Transverse colon (tissue), 4 donors: ENCODE results near the gene BICD1. TPM values are rescaled to one million over a fixed set of nuclear protein-coding genes. Genes with fewer than 3 reads are reported as not detected.

Experiments used
- DNase-seq: peaks from one replicate; pipeline ENCODE4 v3.0.0-alpha.2; 2019
- H3K27ac ChIP-seq, 4 donors: fragments of 200-600 bp; sonication (generic); 2 replicates each; pipeline ENCODE4 v1.5.1; 2016 to 2018; ENCODE audit warnings: inconsistent platforms in 4 of 4
- H3K27me3 ChIP-seq: fragments of 200-600 bp; sonication (generic); 2 replicates; pipeline ENCODE4 v1.5.1; 2017; ENCODE audit warnings: inconsistent platforms
- H3K36me3 ChIP-seq, 4 donors: fragments of 200-600 bp; sonication (generic); 2 replicates each; pipeline ENCODE4 v1.5.1; 2017 to 2019; ENCODE audit warnings: inconsistent platforms in 4 of 4
- H3K4me1 ChIP-seq, 4 donors: fragments of 200-600 bp; sonication (generic); 2 replicates each; pipeline ENCODE4 v1.5.1; 2017 to 2020; ENCODE audit warnings: inconsistent platforms in 4 of 4
- H3K4me3 ChIP-seq, 4 donors: fragments of 200-600 bp; sonication (generic); 1 replicate in 1 of 4; 2 replicates in 3 of 4; pipeline versions ENCODE4 v1.5.1 to v1.6.1; 2017 to 2019; ENCODE audit warnings: inconsistent platforms in 4 of 4
- H3K9me3 ChIP-seq, 2 donors: fragments of 200-600 bp; sonication (generic); 2 replicates each; pipeline ENCODE4 v1.5.1; 2017 to 2019; ENCODE audit warnings: inconsistent platforms in 2 of 2
- EP300 ChIP-seq: sonication (generic); formaldehyde crosslinking; IDR thresholded peaks from one replicate; pipeline ENCODE4 v1.6.1; 2017; ENCODE audit warnings: antibody characterized with exemption, low read depth
- POLR2A ChIP-seq: fragments of 450-650 bp; IDR thresholded peaks from one replicate; pipeline ENCODE4 v1.6.1; 2016; ENCODE audit warnings: antibody characterized with exemption, mild to moderate bottlenecking, moderate library complexity
- POLR2AphosphoS5 ChIP-seq, 3 donors: sonication (generic); formaldehyde crosslinking; IDR thresholded peaks; one replicate each; pipeline ENCODE4 v1.6.1; 2016; ENCODE audit warnings: antibody characterized with exemption in 3 of 3
- WGBS, 2 donors: methylation state at CpG; one replicate each; pipeline ENCODE4 v1.1.5; 2018; ENCODE audit warnings: low coverage in 1 of 2; 5-methylcytosine and 5-hydroxymethylcytosine counted together
- in situ Hi-C, 4 donors: fragments of 200-750 bp; cut with MboI; loops; one replicate each; pipeline versions ENCODE4 v1.15.0 to v1.15.1; 2017; ENCODE audit warnings: low sequenced_read_pairs in 3 of 4, low pct_ligation_motif_present in 1 of 4, low pct_unique_long_range_greater_than_20kb in 1 of 4
- intact Hi-C: fragments of 100-400 bp; cut with DNase I; formaldehyde crosslinking; loops from one replicate; pipeline ENCODE4 v1.15.1; 2023; ENCODE audit warnings: low total_unique reads
- total RNA-seq, 4 donors: library from RNA; depleted of rRNA; stranded (reverse); fragments of >200 nt; gene quantifications; one replicate each; pipeline ENCODE4 v1.1.0, GENCODE V29; 2016
- TF ChIP-seq, protein P1 (sequence below), 5 experiments: fragments of 200-600 bp in 3 of 5; fragments of 450-650 bp in 2 of 5; sonication (generic) in 3 of 5; IDR thresholded peaks; 1 replicate in 2 of 5; 2 replicates in 3 of 5; pipeline ENCODE4 v1.5.1; 2016 to 2017; ENCODE audit warnings: antibody characterized with exemption in 5 of 5, inconsistent platforms in 3 of 5, mild to moderate bottlenecking in 2 of 5, moderate library complexity in 1 of 5

The BICD1 gene
- total RNA-seq, 4 donors from 2014 or later: 0.75 to 27.7 (median 5.2) TPM

- intact Hi-C loops (no loop called here), in situ Hi-C loops (loop anchor here (10.0 to 25.0 kb wide), 3 partner anchors 288 to 308 kb away; partner anchors contain the start of gene DNM1L (in 1 of the 4))
- TF ChIP-seq POLR2A: no peak
- Histone ChIP-seq H3K36me3 (no peaks in the 10 kb centered on the region), H3K4me3 (no peak overlapping the region), H3K27ac (no peak overlapping the region), H3K27me3 (no peaks in the 10 kb centered on the region), H3K4me1 (peaks cover 0 to 10% (median 2%) of the 10 kb centered on the region in 4 donors), H3K9me3 (no peaks in the 10 kb centered on the region)
- WGBS, 2 donors: 40 to 82% methylated on average over 1 of the region's 1 CpG
- no peak for DNase-seq
Measured at GRCh38 chr12:32366714-32367113, 260.1 kb downstream of the BICD1 start.

DNA sequence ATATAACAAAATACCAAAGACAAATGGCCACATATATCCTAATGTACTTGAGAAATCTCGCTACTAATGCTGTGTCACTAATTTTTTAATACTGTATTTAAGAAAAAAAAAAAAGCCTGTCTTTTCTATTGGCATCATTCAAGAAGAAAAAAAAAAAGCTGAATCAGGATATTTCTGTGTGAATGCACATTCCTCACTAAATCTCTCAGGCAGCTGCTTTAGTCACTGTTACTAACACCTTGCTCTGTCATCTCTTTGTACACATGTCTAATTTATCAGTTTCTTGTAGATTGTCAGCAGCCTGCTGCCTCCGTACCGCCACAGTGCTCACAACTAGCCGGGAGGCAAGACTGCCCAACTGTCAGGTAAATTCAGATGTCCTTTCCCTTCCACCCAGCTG lies 260.7 kb downstream of the BICD1 start:
- Histone ChIP-seq H3K27me3 (no peaks in the 10 kb centered on the region), H3K4me1 (peaks cover 0 to 10% (median 2%) of the 10 kb centered on the region in 4 donors), H3K36me3 (no peaks in the 10 kb centered on the region), H3K27ac (no peak overlapping the region), H3K4me3 (no peak overlapping the region), H3K9me3 (no peaks in the 10 kb centered on the region)
- TF ChIP-seq, protein P1, sequence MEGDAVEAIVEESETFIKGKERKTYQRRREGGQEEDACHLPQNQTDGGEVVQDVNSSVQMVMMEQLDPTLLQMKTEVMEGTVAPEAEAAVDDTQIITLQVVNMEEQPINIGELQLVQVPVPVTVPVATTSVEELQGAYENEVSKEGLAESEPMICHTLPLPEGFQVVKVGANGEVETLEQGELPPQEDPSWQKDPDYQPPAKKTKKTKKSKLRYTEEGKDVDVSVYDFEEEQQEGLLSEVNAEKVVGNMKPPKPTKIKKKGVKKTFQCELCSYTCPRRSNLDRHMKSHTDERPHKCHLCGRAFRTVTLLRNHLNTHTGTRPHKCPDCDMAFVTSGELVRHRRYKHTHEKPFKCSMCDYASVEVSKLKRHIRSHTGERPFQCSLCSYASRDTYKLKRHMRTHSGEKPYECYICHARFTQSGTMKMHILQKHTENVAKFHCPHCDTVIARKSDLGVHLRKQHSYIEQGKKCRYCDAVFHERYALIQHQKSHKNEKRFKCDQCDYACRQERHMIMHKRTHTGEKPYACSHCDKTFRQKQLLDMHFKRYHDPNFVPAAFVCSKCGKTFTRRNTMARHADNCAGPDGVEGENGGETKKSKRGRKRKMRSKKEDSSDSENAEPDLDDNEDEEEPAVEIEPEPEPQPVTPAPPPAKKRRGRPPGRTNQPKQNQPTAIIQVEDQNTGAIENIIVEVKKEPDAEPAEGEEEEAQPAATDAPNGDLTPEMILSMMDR (IDR thresholded peaks at IDR 0.05): no peak
- no peak for TF ChIP-seq POLR2AphosphoS5 (IDR thresholded peaks at IDR 0.05)
- no peak for TF ChIP-seq EP300
- TF ChIP-seq POLR2A: no peak
- no peak for DNase-seq
- WGBS, 2 donors: 81 to 95% methylated on average over 4 of the region's 4 CpGs
- in situ Hi-C loops (loop anchor here (10.0 to 25.0 kb wide), 3 partner anchors 287 to 307 kb away; partner anchors contain the start of gene DNM1L (in 1 of the 4)), intact Hi-C loops (no loop called here)

GRCh38 chr12:32369202-32369601 lies 262.6 kb downstream of the BICD1 start:
- Histone ChIP-seq H3K4me3 (no peak overlapping the region), H3K36me3 (no peaks in the 10 kb centered on the region), H3K27me3 (no peaks in the 10 kb centered on the region), H3K9me3 (no peaks in the 10 kb centered on the region), H3K27ac (no peak overlapping the region), H3K4me1 (peaks cover 0 to 10% (median 2%) of the 10 kb centered on the region in 4 donors)
- no peak for DNase-seq
- 43 to 100% methylated on average over 1 to 4 of the region's 4 CpGs for WGBS, 2 donors
- TF ChIP-seq POLR2AphosphoS5 (IDR thresholded peaks at IDR 0.05) (no peak), POLR2A (no peak), EP300 (no peak)
- TF ChIP-seq, protein P1 (IDR thresholded peaks at IDR 0.05): no peak
- in situ Hi-C loops (loop anchor here (10.0 to 25.0 kb wide), 3 partner anchors 286 to 306 kb away; partner anchors contain the start of gene DNM1L (in 1 of the 4)), intact Hi-C loops (no loop called here)

DNA sequence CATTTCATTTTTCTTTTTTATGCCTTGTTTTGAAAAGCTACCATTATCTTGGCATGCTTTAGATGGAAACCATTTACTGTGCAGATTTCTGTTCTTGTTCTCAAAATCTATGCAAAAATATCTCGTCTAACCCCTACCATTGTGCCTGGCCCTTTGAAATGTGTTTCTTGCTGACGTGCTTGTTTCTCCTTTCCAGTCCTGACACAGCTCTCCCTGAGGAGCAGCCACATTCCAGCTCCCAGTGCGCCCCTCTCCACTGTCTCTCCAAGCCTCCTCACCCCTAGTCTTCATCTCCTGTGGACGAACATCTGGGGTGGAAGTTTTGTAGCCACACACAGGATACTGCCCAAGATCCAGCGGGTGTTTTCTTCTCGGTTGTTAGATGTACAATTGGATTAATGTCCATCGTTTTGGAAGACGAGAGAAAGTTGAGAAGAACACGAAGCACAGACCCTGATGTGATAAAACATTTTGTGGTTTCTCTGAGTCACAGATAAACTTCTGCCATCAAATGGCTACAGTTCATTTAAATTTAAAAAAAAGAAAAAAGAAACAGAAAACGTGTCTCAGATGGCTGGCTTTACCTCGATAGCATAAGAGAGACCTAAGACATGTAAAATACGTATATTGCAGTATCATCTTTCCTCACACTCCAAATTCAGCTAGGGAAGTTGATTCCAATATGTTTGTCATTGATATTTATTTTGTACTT lies 270.9 kb downstream of the BICD1 start:
- in situ Hi-C loops (no loop called here), intact Hi-C loops (no loop called here)
- Histone ChIP-seq H3K4me3 (no peak overlapping the region), H3K36me3 (no peaks in the 10 kb centered on the region), H3K27me3 (no peaks in the 10 kb centered on the region), H3K9me3 (no peaks in the 10 kb centered on the region), H3K4me1 (no peaks in the 10 kb centered on the region), H3K27ac (no peak overlapping the region)
- WGBS, 2 donors: 78 to 82% methylated on average over 7 to 12 of the region's 12 CpGs
- TF ChIP-seq EP300 (no peak), POLR2A (no peak), POLR2AphosphoS5 (IDR thresholded peaks at IDR 0.05) (no peak)
- TF ChIP-seq, protein P1 (IDR thresholded peaks at IDR 0.05): no peak
- no peak for DNase-seq
